Natural killer cell treated with Interleukin-12 subunit alpha and Interleukin-12 subunit beta and Interleukin-15 and Interleukin-18, amount 100 ng/mL, for 72 hours (primary cell): ENCODE data around the gene SMYD3. TPM values are rescaled to one million over a fixed set of nuclear protein-coding genes. Genes with fewer than 3 reads are reported as not detected.

ENCODE experiments used
- ATAC-seq, 2 donors: fragments of 150-1000 bp; cut with Tn5 transposase in 1 of 2; sonication (Bioruptor Pico), chemical (Tn5 transposase) in 1 of 2; 2 replicates each; pipeline ENCODE4 v1.10.0; 2021
- DNase-seq: peaks from one replicate; pipeline ENCODE4 v3.0.0; 2022; ENCODE audit warnings: low spot score
- H3K27ac Mint-ChIP-seq, 2 donors: 1 replicate in 1 of 2; 2 replicates in 1 of 2; pipeline ENCODE4 v1.8.0; 2022; ENCODE audit warnings: mixed read lengths in 2 of 2, mild to moderate bottlenecking in 1 of 2, moderate library complexity in 1 of 2
- H3K27me3 Mint-ChIP-seq, 2 donors: 1 replicate in 1 of 2; 2 replicates in 1 of 2; pipeline ENCODE4 v1.8.0; 2022; ENCODE audit warnings: mixed read lengths in 2 of 2
- H3K36me3 Mint-ChIP-seq: one replicate; pipeline ENCODE4 v1.8.0; 2022; ENCODE audit warnings: mixed read lengths
- H3K4me1 Mint-ChIP-seq, 2 donors: 1 replicate in 1 of 2; 2 replicates in 1 of 2; pipeline ENCODE4 v1.8.0; 2022; ENCODE audit warnings: low read depth in 2 of 2, mixed read lengths in 2 of 2, mild to moderate bottlenecking in 1 of 2
- H3K4me3 Mint-ChIP-seq: one replicate; pipeline ENCODE4 v1.8.0; 2022; ENCODE audit warnings: mixed read lengths
- H3K9me3 Mint-ChIP-seq: 2 replicates; pipeline ENCODE4 v1.8.0; 2022; ENCODE audit warnings: mixed read lengths
- total RNA-seq, 2 donors: library from RNA; stranded (reverse); gene quantifications; one replicate each; pipeline ENCODE4 v1.2.3, GENCODE V29; 2022

Gene SMYD3
- total RNA-seq, 2 donors from 2014 or later = 26.9 to 55.4 TPM

- DNase-seq (no peak), ATAC-seq (no peak)
- Mint-ChIP-seq H3K27me3 (no peaks in the 10 kb centered on the region), H3K4me1 (peaks cover 28 to 43% of the 10 kb centered on the region in 2 donors), H3K27ac (peak overlapping the region; percentile 87 to 92), H3K36me3 (no peaks in the 10 kb centered on the region), H3K4me3 (peak overlapping the region; percentile 82), H3K9me3 (no peaks in the 10 kb centered on the region)
Observed at GRCh38 chr1:245807954-245808719, 698.9 kb downstream of the SMYD3 start.

GRCh38 chr1:245807306-245807705, 699.8 kb downstream of the SMYD3 start:
- peak; percentile 73 for DNase-seq
- peak; percentile 85 to 89 for ATAC-seq
- Mint-ChIP-seq H3K36me3 (no peaks in the 10 kb centered on the region), H3K9me3 (no peaks in the 10 kb centered on the region), H3K27me3 (no peaks in the 10 kb centered on the region), H3K4me1 (peaks cover 28 to 43% of the 10 kb centered on the region in 2 donors), H3K27ac (peak overlapping the region; percentile 87 to 92), H3K4me3 (peak overlapping the region; percentile 82)

GRCh38 chr1:245805532-245805931, 701.5 kb downstream of the SMYD3 start:
- H3K27me3 Mint-ChIP-seq = no peaks in the 10 kb centered on the region
- H3K4me1 Mint-ChIP-seq = peaks cover 24 to 38% of the 10 kb centered on the region in 2 donors
- ATAC-seq (no peak), DNase-seq (no peak)
- H3K9me3 Mint-ChIP-seq = no peaks in the 10 kb centered on the region
- no peaks in the 10 kb centered on the region for H3K36me3 Mint-ChIP-seq
- no peak overlapping the region for H3K4me3 Mint-ChIP-seq
- H3K27ac Mint-ChIP-seq = no peak overlapping the region

GRCh38 chr1:245804696-245805095, 702.4 kb downstream of the SMYD3 start:
- Mint-ChIP-seq H3K9me3 (no peaks in the 10 kb centered on the region), H3K4me3 (no peak overlapping the region), H3K27ac (no peak overlapping the region), H3K36me3 (no peaks in the 10 kb centered on the region), H3K27me3 (no peaks in the 10 kb centered on the region), H3K4me1 (peaks cover 18 to 31% of the 10 kb centered on the region in 2 donors)
- DNase-seq (no peak), ATAC-seq (no peak)

GRCh38 chr1:245803666-245804037, 703.4 kb downstream of the SMYD3 start:
- no peak overlapping the region for H3K4me3 Mint-ChIP-seq
- H3K27ac Mint-ChIP-seq = no peak overlapping the region
- H3K4me1 Mint-ChIP-seq = peaks cover 18 to 25% of the 10 kb centered on the region in 2 donors
- H3K9me3 Mint-ChIP-seq = no peaks in the 10 kb centered on the region
- no peaks in the 10 kb centered on the region for H3K27me3 Mint-ChIP-seq
- H3K36me3 Mint-ChIP-seq = no peaks in the 10 kb centered on the region
- ATAC-seq (no peak), DNase-seq (no peak)

GRCh38 chr1:245802941-245803665, 704.0 kb downstream of the SMYD3 start:
- ATAC-seq (no peak), DNase-seq (no peak)
- H3K27ac Mint-ChIP-seq = no peak overlapping the region
- no peak overlapping the region for H3K4me3 Mint-ChIP-seq
- no peaks in the 10 kb centered on the region for H3K27me3 Mint-ChIP-seq
- H3K4me1 Mint-ChIP-seq = peaks cover 18 to 21% of the 10 kb centered on the region in 2 donors
- no peaks in the 10 kb centered on the region for H3K36me3 Mint-ChIP-seq
- no peaks in the 10 kb centered on the region for H3K9me3 Mint-ChIP-seq

GRCh38 chr1:245800901-245801605, 706.0 kb downstream of the SMYD3 start:
- no peak overlapping the region for H3K27ac Mint-ChIP-seq
- no peak for DNase-seq
- no peak for ATAC-seq
- H3K27me3 Mint-ChIP-seq = no peaks in the 10 kb centered on the region
- H3K4me1 Mint-ChIP-seq = peaks cover 4 to 10% of the 10 kb centered on the region in 2 donors
- no peaks in the 10 kb centered on the region for H3K36me3 Mint-ChIP-seq
- H3K4me3 Mint-ChIP-seq = no peak overlapping the region
- no peaks in the 10 kb centered on the region for H3K9me3 Mint-ChIP-seq

GRCh38 chr1:245798349-245798711, 708.7 kb downstream of the SMYD3 start:
- Mint-ChIP-seq H3K4me1 (peaks cover 0 to 4% of the 10 kb centered on the region in 2 donors), H3K36me3 (no peaks in the 10 kb centered on the region), H3K27me3 (no peaks in the 10 kb centered on the region), H3K27ac (no peak overlapping the region), H3K9me3 (no peaks in the 10 kb centered on the region), H3K4me3 (no peak overlapping the region)
- DNase-seq = no peak
- no peak for ATAC-seq

GRCh38 chr1:245797592-245798348, 709.3 kb downstream of the SMYD3 start:
- Mint-ChIP-seq H3K36me3 (no peaks in the 10 kb centered on the region), H3K27ac (no peak overlapping the region), H3K4me3 (no peak overlapping the region), H3K27me3 (no peaks in the 10 kb centered on the region), H3K9me3 (no peaks in the 10 kb centered on the region), H3K4me1 (peaks cover 0 to 4% of the 10 kb centered on the region in 2 donors)
- DNase-seq = no peak
- ATAC-seq = no peak

- Mint-ChIP-seq H3K27ac (no peak overlapping the region), H3K36me3 (no peaks in the 10 kb centered on the region), H3K27me3 (no peaks in the 10 kb centered on the region), H3K4me3 (no peak overlapping the region), H3K4me1 (peaks cover 4 to 12% of the 10 kb centered on the region in 2 donors), H3K9me3 (no peaks in the 10 kb centered on the region)
- ATAC-seq = no peak
- DNase-seq = no peak
Observed at GRCh38 chr1:245791410-245792312, 715.4 kb downstream of the SMYD3 start.

GRCh38 chr1:245790441-245790840, 716.6 kb downstream of the SMYD3 start:
- Mint-ChIP-seq H3K4me1 (peaks cover 4 to 17% of the 10 kb centered on the region in 2 donors), H3K27ac (no peak overlapping the region)

GRCh38 chr1:245788886-245789285, 718.2 kb downstream of the SMYD3 start:
- ATAC-seq = no peak
- H3K36me3 Mint-ChIP-seq = no peaks in the 10 kb centered on the region
- H3K4me1 Mint-ChIP-seq = peaks cover 4 to 19% of the 10 kb centered on the region in 2 donors
- H3K9me3 Mint-ChIP-seq = no peaks in the 10 kb centered on the region
- H3K27ac Mint-ChIP-seq = no peak overlapping the region
- no peak overlapping the region for H3K4me3 Mint-ChIP-seq
- no peak for DNase-seq
- H3K27me3 Mint-ChIP-seq = no peaks in the 10 kb centered on the region

More at GRCh38 chr1:245790441-245790840, 716.6 kb downstream of the SMYD3 start:
- H3K27me3 Mint-ChIP-seq = no peaks in the 10 kb centered on the region
- no peak overlapping the region for H3K4me3 Mint-ChIP-seq
- H3K9me3 Mint-ChIP-seq = no peaks in the 10 kb centered on the region
- ATAC-seq = no peak
- no peaks in the 10 kb centered on the region for H3K36me3 Mint-ChIP-seq
- no peak for DNase-seq
